C4-2B (cell line): ENCODE data around the gene SCP2.
"Not testable (repeated sequence)": the region's sequence is repeated elsewhere in the genome, so short reads cannot be mapped to it uniquely, and the experiment has no call there.

ENCODE experiments used
- H3K27ac ChIP-seq: fragments of 450-650 bp; 2 replicates; pipeline ENCODE4 v1.5.1; 2017
- CTCF ChIP-seq: fragments of 450-650 bp; conservative IDR thresholded peaks from 2 replicates; pipeline ENCODE4 v1.5.1; 2017; ENCODE audit warnings: mild to moderate bottlenecking
- ZFX ChIP-seq: fragments of 450-650 bp; IDR thresholded peaks from 2 replicates; pipeline ENCODE4 v1.6.1; 2017

SCP2 gene

DNA sequence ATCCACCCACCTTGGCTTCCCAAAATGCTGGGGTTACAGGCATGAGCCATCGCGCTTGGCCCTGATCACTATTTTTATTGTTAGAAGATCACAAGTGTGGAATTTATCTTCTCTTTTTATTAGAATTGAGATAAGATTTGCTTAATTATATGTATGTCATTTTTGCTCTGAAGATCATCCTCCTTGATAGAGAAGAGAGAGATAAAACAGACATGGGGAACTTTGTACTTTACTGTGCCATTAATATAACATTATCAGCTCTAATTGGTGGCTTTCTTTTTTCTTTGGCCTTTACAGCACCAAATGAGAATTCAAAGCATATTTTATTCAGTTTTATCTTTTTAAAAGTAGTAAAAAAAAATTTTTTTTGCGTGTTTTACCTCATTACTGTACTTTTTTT is 46.8 kb downstream of the SCP2 start:
- no peak overlapping the region for H3K27ac ChIP-seq
- TF ChIP-seq ZFX, result no peak

DNA sequence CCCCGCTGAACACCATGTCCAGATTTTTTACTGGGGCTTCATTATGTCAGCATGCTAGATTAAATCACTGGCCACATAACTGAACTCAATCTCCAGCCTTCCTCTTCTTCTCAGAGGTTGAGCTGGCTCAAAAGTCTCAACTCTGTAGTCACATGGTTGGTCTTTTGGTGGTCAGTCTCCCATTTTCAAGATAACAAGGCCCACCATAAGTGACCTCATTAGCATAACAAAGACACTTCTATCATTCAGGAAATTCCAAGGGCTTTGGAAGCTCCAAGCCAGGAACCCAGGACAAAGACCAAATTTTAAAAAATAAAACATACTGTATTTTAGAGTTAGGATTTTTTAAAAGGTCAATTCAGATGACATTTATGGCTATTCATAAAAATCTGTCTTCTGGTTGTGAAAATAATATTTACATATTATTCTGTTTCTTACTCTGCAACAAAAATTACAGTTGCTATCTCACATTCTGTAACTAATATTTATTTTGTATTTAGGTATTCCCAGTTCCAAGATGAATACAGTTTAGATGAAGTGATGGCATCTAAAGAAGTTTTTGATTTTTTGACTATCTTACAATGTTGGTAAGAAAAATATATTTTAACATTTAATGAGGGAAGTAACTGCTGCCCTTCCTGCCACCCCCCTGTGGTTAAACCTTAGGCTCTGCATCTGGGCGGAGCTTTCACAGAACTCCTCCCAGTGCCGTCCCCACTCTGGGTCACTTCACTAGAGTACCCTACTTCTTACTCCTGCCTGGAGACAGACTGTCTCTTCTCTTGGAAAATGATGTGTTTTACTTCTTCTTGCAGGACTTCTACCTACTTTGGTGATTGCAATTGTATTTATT is 49.3 kb downstream of the SCP2 start:
- TF ChIP-seq ZFX (no peak), CTCF (no peak)
- no peak overlapping the region for H3K27ac ChIP-seq

- H3K27ac ChIP-seq, result no peak overlapping the region
- TF ChIP-seq CTCF (no peak), ZFX (no peak)
Observed at GRCh38 chr1:52978045-52978444, 51.0 kb downstream of the SCP2 start.

GRCh38 chr1:52992733-52993132 is 65.7 kb downstream of the SCP2 start:
- not testable (repeated sequence) for H3K27ac ChIP-seq

DNA sequence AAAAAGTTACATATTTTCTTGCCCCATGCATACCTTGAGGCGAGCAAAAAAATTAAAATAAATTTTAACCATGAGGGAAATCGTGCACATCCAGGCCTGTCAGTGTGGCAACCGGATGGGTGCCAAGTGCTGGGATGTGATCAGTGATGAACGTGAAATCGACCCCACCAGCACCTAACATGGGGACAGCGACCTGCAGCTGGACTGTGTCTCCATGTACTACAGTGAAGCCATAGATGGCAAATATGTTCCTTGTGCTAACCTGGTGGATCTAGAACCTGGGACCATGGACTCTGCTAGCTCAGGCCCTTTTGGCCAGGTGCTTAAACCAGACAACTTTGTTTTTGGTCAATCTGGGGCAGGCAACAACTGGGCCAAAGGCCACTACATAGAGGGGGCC is 67.6 kb downstream of the SCP2 start:
- no peak overlapping the region for H3K27ac ChIP-seq
- TF ChIP-seq ZFX (no peak), CTCF (no peak)

- TF ChIP-seq CTCF (no peak), ZFX (no peak)
- no peak overlapping the region for H3K27ac ChIP-seq
Observed at GRCh38 chr1:52996653-52997052, 69.6 kb downstream of the SCP2 start.

- H3K27ac ChIP-seq, result no peak overlapping the region
- TF ChIP-seq CTCF, result no peak
- no peak for TF ChIP-seq ZFX
Observed at GRCh38 chr1:53001128-53001527, 74.1 kb downstream of the SCP2 start.

DNA sequence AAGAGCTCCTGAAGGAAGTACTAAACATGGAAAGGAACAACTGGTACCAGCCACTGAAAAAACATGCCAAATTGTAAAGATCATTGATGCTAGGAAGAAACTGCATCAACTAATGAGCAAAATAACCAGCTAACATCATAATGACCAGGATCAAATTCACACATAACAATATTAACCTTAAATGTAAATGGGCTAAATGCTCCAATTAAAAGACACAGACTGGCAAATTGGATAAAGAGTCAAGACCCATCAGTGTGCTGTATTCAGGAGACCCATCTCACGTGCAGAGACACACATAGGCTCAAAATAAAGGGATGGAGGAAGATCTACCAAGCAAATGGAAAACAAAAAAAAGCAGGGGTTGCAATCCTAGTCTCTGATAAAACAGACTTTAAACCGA is 79.5 kb downstream of the SCP2 start:
- H3K27ac ChIP-seq, result not testable (repeated sequence)

GRCh38 chr1:53010247-53010646 is 83.2 kb downstream of the SCP2 start:
- not testable (repeated sequence) for H3K27ac ChIP-seq

- no peak for TF ChIP-seq CTCF
- TF ChIP-seq ZFX, result no peak
Observed at GRCh38 chr1:53011175-53011574, 84.1 kb downstream of the SCP2 start.

More at GRCh38 chr1:53011175-53011574, 84.1 kb downstream of the SCP2 start:
- H3K27ac ChIP-seq, result no peak overlapping the region
